SU-DHL-6 (cell line): ENCODE data around the gene P4HA1.

ENCODE experiments used
- H2AFZ ChIP-seq: fragments of 200-600 bp; sonication (generic); 2 replicates; pipeline ENCODE4 v1.6.1; 2014; ENCODE audit warnings: low read depth, mild to moderate bottlenecking, moderate library complexity, mixed read lengths, antibody characterized with exemption, low read length; ENCODE audit not compliant: severe bottlenecking
- H3F3A ChIP-seq: fragments of 200-600 bp; shearing (Covaris generic); 2 replicates; pipeline ENCODE4 v1.6.0; 2016; ENCODE audit warnings: antibody characterized with exemption, mild to moderate bottlenecking; ENCODE audit not compliant: insufficient read depth
- H3K27ac ChIP-seq: fragments of 200-600 bp; sonication (generic); 2 replicates; pipeline ENCODE4 v1.5.1; 2016; ENCODE audit warnings: low read depth, mild to moderate bottlenecking, low read length, moderate library complexity, mixed read lengths
- H3K27me3 ChIP-seq: fragments of 200-600 bp; sonication (generic), shearing (Covaris generic); 2 replicates; pipeline ENCODE4 v1.6.0; 2014; ENCODE audit warnings: mild to moderate bottlenecking, low read length
- H3K36me3 ChIP-seq: fragments of 200-600 bp; sonication (generic); 2 replicates; pipeline ENCODE4 v1.6.1; 2014; ENCODE audit warnings: mild to moderate bottlenecking, low read length, mixed read lengths
- H3K4me2 ChIP-seq: fragments of 300-600, 200-600 bp; shearing (Covaris generic), sonication (generic); 2 replicates; pipeline ENCODE4 v1.6.0; 2014; ENCODE audit warnings: low read length, low read depth, mild to moderate bottlenecking; ENCODE audit not compliant: poor library complexity, severe bottlenecking
- H3K4me3 ChIP-seq: fragments of 200-600 bp; sonication (generic); 2 replicates; pipeline ENCODE4 v1.5.1; 2014; ENCODE audit warnings: antibody characterized with exemption, low read length, mild to moderate bottlenecking, mixed read lengths; ENCODE audit not compliant: insufficient read depth, poor library complexity, severe bottlenecking
- H3K79me2 ChIP-seq: fragments of 200-600 bp; sonication (generic); 2 replicates; pipeline ENCODE4 v1.6.1; 2014; ENCODE audit warnings: mild to moderate bottlenecking, low read length, moderate library complexity; ENCODE audit not compliant: insufficient read depth
- H3K9ac ChIP-seq: fragments of 200-600 bp; sonication (generic); 2 replicates; pipeline ENCODE4 v1.7.0; 2014; ENCODE audit warnings: mild to moderate bottlenecking, low read length
- H3K9me2 ChIP-seq: fragments of 200-600 bp; sonication (generic); replicated peaks from 2 replicates; pipeline ENCODE4 v1.6.1; 2014; ENCODE audit warnings: low read length; ENCODE audit not compliant: insufficient read depth
- H3K9me3 ChIP-seq: fragments of 200-600 bp; sonication (generic); 2 replicates; pipeline ENCODE4 v1.6.1; 2014; ENCODE audit warnings: low read length, mixed read lengths; ENCODE audit not compliant: insufficient read depth
- H4K20me1 ChIP-seq: fragments of 200-600 bp; sonication (generic); 2 replicates; pipeline ENCODE4 v1.6.1; 2014; ENCODE audit warnings: low read depth, mild to moderate bottlenecking, antibody characterized with exemption, low read length, moderate library complexity, mixed read lengths
- EZH2phosphoT487 ChIP-seq: fragments of 200-600 bp; sonication (generic), shearing (Covaris generic); conservative IDR thresholded peaks from 2 replicates; pipeline ENCODE4 v1.6.1; 2018; ENCODE audit warnings: mild to moderate bottlenecking, antibody characterized with exemption, low read length, moderate library complexity, mixed read lengths
- TF ChIP-seq, protein P1 (sequence below): fragments of 200-600 bp; sonication (generic); IDR thresholded peaks from one replicate; pipeline ENCODE4 v1.5.1; 2017; ENCODE audit warnings: antibody characterized with exemption, mild to moderate bottlenecking, low read length, moderate library complexity; ENCODE audit not compliant: insufficient read depth, poor library complexity, severe bottlenecking

Gene P4HA1

DNA sequence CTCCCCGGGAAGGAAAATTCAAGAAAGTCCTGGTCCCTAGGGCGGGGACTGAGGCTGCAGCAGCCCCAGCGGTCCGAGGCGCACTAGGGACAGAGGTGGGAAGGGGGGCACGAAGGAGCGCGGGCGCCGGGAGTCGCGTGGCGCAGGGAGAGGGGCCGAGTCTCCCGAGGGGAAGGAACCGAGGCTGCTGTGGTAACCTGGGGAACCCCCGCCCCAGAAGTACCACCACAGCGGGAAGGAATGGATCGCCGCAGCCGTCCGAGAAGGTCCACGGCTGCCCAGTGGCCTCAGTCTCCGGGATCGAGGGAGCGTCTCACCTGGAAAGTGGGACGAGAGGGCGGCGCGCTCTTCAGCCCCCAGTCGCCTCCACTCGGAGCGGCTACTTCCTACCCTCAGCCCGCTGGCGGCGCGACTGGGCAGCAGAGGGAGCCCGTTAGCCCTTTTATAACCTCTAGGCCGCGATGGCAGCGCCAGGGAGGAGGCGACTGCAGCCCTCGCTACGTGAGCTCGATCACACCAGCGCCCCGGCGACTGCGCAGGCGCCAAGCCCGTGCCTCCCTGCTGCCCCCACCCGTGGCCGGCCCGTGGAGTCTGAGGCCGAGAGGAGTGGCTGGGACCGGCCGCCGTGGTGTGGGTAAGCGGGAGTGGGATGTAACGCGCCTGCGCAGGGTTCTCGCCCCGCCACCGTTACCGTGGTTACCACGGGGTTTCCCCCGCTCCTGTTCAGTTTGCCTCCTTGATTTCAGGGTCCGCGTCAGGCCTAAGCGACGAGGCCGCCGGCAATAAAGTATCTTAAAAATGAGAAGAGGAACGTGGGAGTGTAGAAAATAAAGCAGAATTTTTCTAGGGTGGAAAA, at the start of gene P4HA1:
Gene P4HA1, minus strand, starts transcription at position 418 of the 856 bp plus-strand sequence. CDS start 21,983 bp downstream, outside the sequence.
- peaks cover 11% of the 10 kb centered on the region; the same call in 1 of the 2 replicates for H4K20me1 ChIP-seq
- peak within 1 kb of the TSS; percentile 93 for H2AFZ ChIP-seq
- H3K27me3 ChIP-seq, result no peaks in the 10 kb centered on the region
- H3F3A ChIP-seq, result peaks cover 15% of the 10 kb centered on the region
- H3K4me2 ChIP-seq, result peak within 1 kb of the TSS; percentile 97
- H3K4me3 ChIP-seq, result peak within 1 kb of the TSS; percentile 64
- H3K9me3 ChIP-seq, result no peaks in the 10 kb centered on the region
- no peaks in the 10 kb centered on the region for H3K9me2 ChIP-seq
- TF ChIP-seq, protein P1, sequence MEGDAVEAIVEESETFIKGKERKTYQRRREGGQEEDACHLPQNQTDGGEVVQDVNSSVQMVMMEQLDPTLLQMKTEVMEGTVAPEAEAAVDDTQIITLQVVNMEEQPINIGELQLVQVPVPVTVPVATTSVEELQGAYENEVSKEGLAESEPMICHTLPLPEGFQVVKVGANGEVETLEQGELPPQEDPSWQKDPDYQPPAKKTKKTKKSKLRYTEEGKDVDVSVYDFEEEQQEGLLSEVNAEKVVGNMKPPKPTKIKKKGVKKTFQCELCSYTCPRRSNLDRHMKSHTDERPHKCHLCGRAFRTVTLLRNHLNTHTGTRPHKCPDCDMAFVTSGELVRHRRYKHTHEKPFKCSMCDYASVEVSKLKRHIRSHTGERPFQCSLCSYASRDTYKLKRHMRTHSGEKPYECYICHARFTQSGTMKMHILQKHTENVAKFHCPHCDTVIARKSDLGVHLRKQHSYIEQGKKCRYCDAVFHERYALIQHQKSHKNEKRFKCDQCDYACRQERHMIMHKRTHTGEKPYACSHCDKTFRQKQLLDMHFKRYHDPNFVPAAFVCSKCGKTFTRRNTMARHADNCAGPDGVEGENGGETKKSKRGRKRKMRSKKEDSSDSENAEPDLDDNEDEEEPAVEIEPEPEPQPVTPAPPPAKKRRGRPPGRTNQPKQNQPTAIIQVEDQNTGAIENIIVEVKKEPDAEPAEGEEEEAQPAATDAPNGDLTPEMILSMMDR, result peak; percentile 34
- TF ChIP-seq EZH2phosphoT487, result no peak
- 0 out of 2 replicates have a peak, but pooled peaks cover 3% of the 10 kb centered on the region for H3K36me3 ChIP-seq
- H3K27ac ChIP-seq, result peak within 1 kb of the TSS; percentile 74
- peak within 1 kb of the TSS; percentile 88 for H3K9ac ChIP-seq
- peaks cover 45% of the 10 kb centered on the region for H3K79me2 ChIP-seq

DNA sequence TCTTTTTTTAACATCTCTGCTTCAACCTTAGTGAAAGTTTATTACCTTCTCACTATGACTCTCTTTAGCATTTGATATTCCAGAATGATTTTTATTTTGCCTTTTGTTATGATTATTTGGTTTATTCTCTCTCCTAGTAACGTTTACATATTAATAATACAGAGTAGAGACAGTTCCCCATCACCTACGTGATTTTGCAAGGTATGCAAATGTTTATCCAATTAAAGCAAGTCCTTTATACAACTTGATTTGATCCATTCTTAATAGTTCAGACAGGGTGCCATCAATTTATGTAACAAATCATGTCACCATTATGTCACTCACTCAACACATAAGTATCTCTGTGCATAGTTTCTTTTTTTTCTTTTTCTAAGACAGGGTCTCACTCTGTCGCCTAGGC, 44.9 kb upstream of the P4HA1 start:
- Histone ChIP-seq H3K9me3 (no peaks in the 10 kb centered on the region), H3K9ac (no peak overlapping the region), H4K20me1 (no peaks in the 10 kb centered on the region), H3K36me3 (peaks cover 24% of the 10 kb centered on the region), H3K79me2 (no peaks in the 10 kb centered on the region), H3F3A (no peaks in the 10 kb centered on the region), H3K27me3 (no peaks in the 10 kb centered on the region), H3K4me3 (no peak overlapping the region), H3K27ac (no peak overlapping the region), H3K9me2 (no peaks in the 10 kb centered on the region), H3K4me2 (no peak overlapping the region), H2AFZ (no peak overlapping the region)
- no peak for TF ChIP-seq EZH2phosphoT487
- TF ChIP-seq, protein P1, result no peak

DNA sequence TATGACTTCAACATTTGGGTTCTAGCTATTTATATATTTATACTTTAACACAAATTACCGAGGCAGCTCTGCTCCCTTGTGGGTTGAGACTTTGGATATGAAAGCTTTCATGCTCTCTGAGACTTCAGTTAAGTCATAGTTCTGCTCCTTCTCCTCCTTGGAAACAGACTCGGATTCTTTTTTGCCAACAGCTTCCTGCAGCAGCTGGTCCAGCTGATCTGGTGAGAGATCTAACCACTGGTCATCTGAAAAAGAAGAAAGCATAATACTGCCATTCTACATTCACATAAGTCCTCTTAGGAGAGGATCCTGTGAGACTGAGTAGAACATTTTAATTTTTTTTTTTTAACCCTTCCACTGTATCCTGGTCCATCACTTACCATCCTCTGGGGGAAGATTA, 42.6 kb upstream of the P4HA1 start:
- H3K9me2 ChIP-seq, result no peaks in the 10 kb centered on the region
- no peak overlapping the region for H3K4me2 ChIP-seq
- no peaks in the 10 kb centered on the region for H3K79me2 ChIP-seq
- H3K4me3 ChIP-seq, result no peak overlapping the region
- H2AFZ ChIP-seq, result no peak overlapping the region
- no peaks in the 10 kb centered on the region for H3K27me3 ChIP-seq
- no peaks in the 10 kb centered on the region for H3K9me3 ChIP-seq
- TF ChIP-seq EZH2phosphoT487, result no peak
- TF ChIP-seq, protein P1, result no peak
- H3F3A ChIP-seq, result no peaks in the 10 kb centered on the region
- no peaks in the 10 kb centered on the region for H4K20me1 ChIP-seq
- no peak overlapping the region for H3K27ac ChIP-seq
- peaks cover 41% of the 10 kb centered on the region for H3K36me3 ChIP-seq
- H3K9ac ChIP-seq, result no peak overlapping the region
